ENCODE measurements around the gene CHRNE. TPM values are rescaled to one million over a fixed set of nuclear protein-coding genes. Genes with fewer than 3 reads are reported as not detected.

The CHRNE gene
- polyA plus RNA-seq, 1 donor from 2014 or later = 0.25 TPM

GRCh38 chr17:4861052-4861451 is 41.8 kb downstream of the CHRNE start:
- no peaks in the 10 kb centered on the region for H3K9me3 ChIP-seq (ENCODE audit: low read length)
- no peak overlapping the region for H3K9ac ChIP-seq (ENCODE audit: low read length)
- H3F3A ChIP-seq (ENCODE audit: insufficient read depth, low read length, poor library complexity, severe bottlenecking) = no peaks in the 10 kb centered on the region
- no peaks in the 10 kb centered on the region for H3K79me2 ChIP-seq (replicated peaks; ENCODE audit: insufficient read depth, low read length)
- no peaks in the 10 kb centered on the region for H3K27me3 ChIP-seq (ENCODE audit: insufficient read depth, low read depth, low read length)
- no peaks in the 10 kb centered on the region for H4K20me1 ChIP-seq (ENCODE audit: insufficient read depth)
- no peak overlapping the region for H2AFZ ChIP-seq (ENCODE audit: low read depth, low read length)
- no peak overlapping the region for H3K4me3 ChIP-seq (ENCODE audit: low read length)
- no peak overlapping the region for H3K4me2 ChIP-seq (ENCODE audit: low read length)
- no peak for TF ChIP-seq MXI1 (conservative IDR thresholded peaks at IDR 0.05; ENCODE audit: poor library complexity, severe bottlenecking)
- TF ChIP-seq TAF1 (IDR thresholded peaks at IDR 0.05; ENCODE audit: low read depth) = no peak
- TF ChIP-seq POLR2AphosphoS5 (IDR thresholded peaks at IDR 0.05) = no peak
- no peak for TF ChIP-seq REST (IDR thresholded peaks at IDR 0.05; ENCODE audit: borderline replicate concordance)
- no peak for TF ChIP-seq EZH2 (IDR thresholded peaks at IDR 0.05; ENCODE audit: borderline replicate concordance, insufficient read depth, low read length, poor library complexity, severe bottlenecking)
- TF ChIP-seq CTCF (IDR thresholded peaks at IDR 0.05; ENCODE audit: poor library complexity, severe bottlenecking) = no peak
- TF ChIP-seq EP300 (conservative IDR thresholded peaks at IDR 0.05; ENCODE audit: poor library complexity, severe bottlenecking) = no peak
- no peak for TF ChIP-seq RAD21 (conservative IDR thresholded peaks at IDR 0.05)
- no peak for TF ChIP-seq SMC3 (conservative IDR thresholded peaks at IDR 0.05; ENCODE audit: poor library complexity)
- H3K27ac ChIP-seq (ENCODE audit: low read length) = no peak overlapping the region
- H3K9me2 ChIP-seq (ENCODE audit: insufficient read depth, low read length) = no peaks in the 10 kb centered on the region
- H3K36me3 ChIP-seq (ENCODE audit: insufficient read depth, low read length) = no peaks in the 10 kb centered on the region

DNA sequence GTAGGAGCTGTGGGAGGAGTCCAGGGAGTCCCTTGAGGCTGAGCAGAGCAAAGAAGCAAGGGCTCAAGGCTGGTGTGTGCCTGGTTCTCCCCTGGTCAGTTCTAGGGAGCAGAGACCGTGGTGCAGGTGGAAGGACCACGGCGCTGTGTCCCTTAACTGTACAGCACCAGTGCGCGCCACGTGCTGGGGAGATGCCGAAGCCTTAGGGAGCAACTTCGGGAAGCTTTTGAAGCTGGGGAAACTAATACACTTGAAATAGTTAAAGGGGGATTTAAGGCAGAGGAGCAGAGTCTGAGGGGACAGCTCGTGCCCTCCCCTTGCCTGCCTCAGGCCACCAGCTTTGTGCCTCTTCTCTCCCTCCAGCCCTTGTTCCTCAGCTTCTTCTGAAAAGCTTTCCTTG is 42.2 kb downstream of the CHRNE start:
- H3K9ac ChIP-seq (ENCODE audit: low read length) = no peak overlapping the region
- no peak overlapping the region for H3K27ac ChIP-seq (ENCODE audit: low read length)
- no peaks in the 10 kb centered on the region for H3K79me2 ChIP-seq (replicated peaks; ENCODE audit: insufficient read depth, low read length)

More for the DNA sequence above, 42.2 kb downstream of the CHRNE start:
- Histone ChIP-seq H3K27me3 (ENCODE audit: insufficient read depth, low read depth, low read length) (no peaks in the 10 kb centered on the region), H3K9me3 (ENCODE audit: low read length) (no peaks in the 10 kb centered on the region), H3K9me2 (ENCODE audit: insufficient read depth, low read length) (no peaks in the 10 kb centered on the region), H2AFZ (ENCODE audit: low read depth, low read length) (no peak overlapping the region), H3F3A (ENCODE audit: insufficient read depth, low read length, poor library complexity, severe bottlenecking) (no peaks in the 10 kb centered on the region), H3K36me3 (ENCODE audit: insufficient read depth, low read length) (no peaks in the 10 kb centered on the region), H3K4me2 (ENCODE audit: low read length) (no peak overlapping the region), H3K4me3 (ENCODE audit: low read length) (no peak overlapping the region), H4K20me1 (ENCODE audit: insufficient read depth) (no peaks in the 10 kb centered on the region)
- TF ChIP-seq SMC3 (conservative IDR thresholded peaks at IDR 0.05; ENCODE audit: poor library complexity) = no peak
- no peak for TF ChIP-seq MXI1 (conservative IDR thresholded peaks at IDR 0.05; ENCODE audit: poor library complexity, severe bottlenecking)
- no peak for TF ChIP-seq EP300 (conservative IDR thresholded peaks at IDR 0.05; ENCODE audit: poor library complexity, severe bottlenecking)
- TF ChIP-seq POLR2AphosphoS5 (IDR thresholded peaks at IDR 0.05) = no peak
- TF ChIP-seq CTCF (IDR thresholded peaks at IDR 0.05; ENCODE audit: poor library complexity, severe bottlenecking) = no peak
- no peak for TF ChIP-seq EZH2 (IDR thresholded peaks at IDR 0.05; ENCODE audit: borderline replicate concordance, insufficient read depth, low read length, poor library complexity, severe bottlenecking)
- TF ChIP-seq TAF1 (IDR thresholded peaks at IDR 0.05; ENCODE audit: low read depth) = no peak
- no peak for TF ChIP-seq REST (IDR thresholded peaks at IDR 0.05; ENCODE audit: borderline replicate concordance)
- no peak for TF ChIP-seq RAD21 (conservative IDR thresholded peaks at IDR 0.05)

Data from neural cell (in vitro differentiated cells).